DOHH2 (cell line): ENCODE results near the gene CSRNP3.
A peak's percentile ranks its signal among the peaks of the same experiment; 100 is the strongest.

ENCODE experiments used
- H3F3A ChIP-seq: fragments of 200-600 bp; sonication (generic), shearing (Covaris generic); 2 replicates; pipeline ENCODE4 v1.6.0; 2016; ENCODE audit warnings: antibody characterized with exemption, mild to moderate bottlenecking; ENCODE audit not compliant: control insufficient read depth, insufficient read depth
- H3K27ac ChIP-seq: fragments of 200-600 bp; sonication (generic); 2 replicates; pipeline ENCODE4 v1.5.1; 2014; ENCODE audit warnings: low read depth, mild to moderate bottlenecking, low read length, moderate library complexity
- H3K27me3 ChIP-seq: fragments of 200-600 bp; sonication (generic); 2 replicates; pipeline ENCODE4 v1.6.1; 2014; ENCODE audit warnings: mild to moderate bottlenecking, low read length, mixed read lengths; ENCODE audit not compliant: control insufficient read depth
- H3K36me3 ChIP-seq: fragments of 200-600 bp; sonication (generic); 2 replicates; pipeline ENCODE4 v1.6.1; 2014; ENCODE audit warnings: mild to moderate bottlenecking, low read length, moderate library complexity, mixed read lengths; ENCODE audit not compliant: control insufficient read depth
- H3K4me1 ChIP-seq: fragments of 200-600 bp; sonication (generic); 2 replicates; pipeline ENCODE4 v1.6.1; 2014; ENCODE audit warnings: mild to moderate bottlenecking, low read length, mixed read lengths; ENCODE audit not compliant: control insufficient read depth
- H3K4me2 ChIP-seq: fragments of 200-600 bp; sonication (generic); 2 replicates; pipeline ENCODE4 v1.6.0; 2014; ENCODE audit warnings: mild to moderate bottlenecking, low read length, moderate library complexity
- H3K4me3 ChIP-seq: fragments of 200-600 bp; sonication (generic); 2 replicates; pipeline ENCODE4 v1.5.1; 2014; ENCODE audit warnings: mild to moderate bottlenecking, low read length, mixed read lengths
- H3K79me2 ChIP-seq: fragments of 200-600 bp; sonication (generic); 2 replicates; pipeline ENCODE4 v1.6.1; 2014; ENCODE audit warnings: mild to moderate bottlenecking, low read length, mixed read lengths; ENCODE audit not compliant: control insufficient read depth
- H3K9me2 ChIP-seq: fragments of 200-600 bp; sonication (generic); replicated peaks from 2 replicates; pipeline ENCODE4 v1.6.1; 2014; ENCODE audit warnings: mild to moderate bottlenecking, low read length, mixed read lengths; ENCODE audit not compliant: control insufficient read depth
- H3K9me3 ChIP-seq: fragments of 200-600 bp; sonication (generic); 2 replicates; pipeline ENCODE4 v1.6.1; 2014; ENCODE audit warnings: antibody characterized with exemption, low read length, mixed read lengths; ENCODE audit not compliant: control insufficient read depth, insufficient read depth
- H4K20me1 ChIP-seq: fragments of 200-600 bp; sonication (generic); 2 replicates; pipeline ENCODE4 v1.6.0; 2014; ENCODE audit warnings: low read depth, mild to moderate bottlenecking, antibody characterized with exemption, low read length, moderate library complexity; ENCODE audit not compliant: control insufficient read depth, insufficient read depth
- EZH2phosphoT487 ChIP-seq: fragments of 200-600 bp; sonication (generic); IDR thresholded peaks from 2 replicates; pipeline ENCODE4 v1.6.1; 2017; ENCODE audit warnings: borderline replicate concordance, mild to moderate bottlenecking, antibody characterized with exemption, low read length, moderate library complexity, mixed read lengths
- TF ChIP-seq, protein P1 (sequence below): fragments of 200-600 bp; sonication (generic); IDR thresholded peaks from one replicate; pipeline ENCODE4 v1.5.1; 2014; ENCODE audit warnings: antibody characterized with exemption, mild to moderate bottlenecking, low read depth, low read length; ENCODE audit not compliant: poor library complexity, severe bottlenecking

Gene CSRNP3

DNA sequence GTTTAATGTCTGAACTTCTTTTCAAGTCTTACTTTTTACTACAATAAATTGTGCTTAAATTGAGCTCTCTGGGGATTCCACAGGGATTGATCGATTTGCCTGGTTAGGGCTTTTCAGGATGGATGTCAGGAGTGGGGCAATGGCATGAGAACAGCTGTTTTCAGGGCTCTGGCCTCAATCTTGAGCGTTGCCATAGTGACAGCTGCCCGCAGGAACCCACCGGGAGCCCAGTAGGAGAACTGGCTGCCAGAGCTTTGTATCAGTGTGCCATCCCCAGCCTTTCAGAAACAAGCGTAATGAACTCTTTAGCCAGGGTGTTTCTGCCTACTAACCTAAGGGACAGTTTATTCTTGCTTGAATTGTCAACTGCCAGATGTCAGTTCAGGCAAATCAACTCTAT, 231.0 kb downstream of the CSRNP3 start:
- H3K4me2 ChIP-seq: peak overlapping the region; percentile 65
- H4K20me1 ChIP-seq: no peaks in the 10 kb centered on the region
- H3K79me2 ChIP-seq: no peaks in the 10 kb centered on the region

GRCh38 chr2:165701147-165701546, 231.6 kb downstream of the CSRNP3 start:
- peaks cover 35% of the 10 kb centered on the region for H3K4me1 ChIP-seq
- no peak overlapping the region for H3K4me2 ChIP-seq
- no peaks in the 10 kb centered on the region for H3K79me2 ChIP-seq
- TF ChIP-seq, protein P1, sequence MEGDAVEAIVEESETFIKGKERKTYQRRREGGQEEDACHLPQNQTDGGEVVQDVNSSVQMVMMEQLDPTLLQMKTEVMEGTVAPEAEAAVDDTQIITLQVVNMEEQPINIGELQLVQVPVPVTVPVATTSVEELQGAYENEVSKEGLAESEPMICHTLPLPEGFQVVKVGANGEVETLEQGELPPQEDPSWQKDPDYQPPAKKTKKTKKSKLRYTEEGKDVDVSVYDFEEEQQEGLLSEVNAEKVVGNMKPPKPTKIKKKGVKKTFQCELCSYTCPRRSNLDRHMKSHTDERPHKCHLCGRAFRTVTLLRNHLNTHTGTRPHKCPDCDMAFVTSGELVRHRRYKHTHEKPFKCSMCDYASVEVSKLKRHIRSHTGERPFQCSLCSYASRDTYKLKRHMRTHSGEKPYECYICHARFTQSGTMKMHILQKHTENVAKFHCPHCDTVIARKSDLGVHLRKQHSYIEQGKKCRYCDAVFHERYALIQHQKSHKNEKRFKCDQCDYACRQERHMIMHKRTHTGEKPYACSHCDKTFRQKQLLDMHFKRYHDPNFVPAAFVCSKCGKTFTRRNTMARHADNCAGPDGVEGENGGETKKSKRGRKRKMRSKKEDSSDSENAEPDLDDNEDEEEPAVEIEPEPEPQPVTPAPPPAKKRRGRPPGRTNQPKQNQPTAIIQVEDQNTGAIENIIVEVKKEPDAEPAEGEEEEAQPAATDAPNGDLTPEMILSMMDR: no peak
- no peak for TF ChIP-seq EZH2phosphoT487
- no peaks in the 10 kb centered on the region for H3K9me2 ChIP-seq
- no peaks in the 10 kb centered on the region for H3K36me3 ChIP-seq
- H3K4me3 ChIP-seq: no peak overlapping the region
- no peaks in the 10 kb centered on the region for H3K27me3 ChIP-seq
- H3K9me3 ChIP-seq: no peaks in the 10 kb centered on the region
- no peak overlapping the region for H3K27ac ChIP-seq
- H4K20me1 ChIP-seq: no peaks in the 10 kb centered on the region
- H3F3A ChIP-seq: no peaks in the 10 kb centered on the region

More for the DNA sequence above, 231.0 kb downstream of the CSRNP3 start:
- peak overlapping the region; percentile 42 for H3K4me3 ChIP-seq
- no peaks in the 10 kb centered on the region for H3F3A ChIP-seq
- H3K9me2 ChIP-seq: no peaks in the 10 kb centered on the region
- peak overlapping the region; percentile 52 for H3K27ac ChIP-seq
- TF ChIP-seq, protein P1: no peak
- TF ChIP-seq EZH2phosphoT487: no peak
- peaks cover 35% of the 10 kb centered on the region for H3K4me1 ChIP-seq
- no peaks in the 10 kb centered on the region for H3K36me3 ChIP-seq
- no peaks in the 10 kb centered on the region for H3K27me3 ChIP-seq
- no peaks in the 10 kb centered on the region for H3K9me3 ChIP-seq

DNA sequence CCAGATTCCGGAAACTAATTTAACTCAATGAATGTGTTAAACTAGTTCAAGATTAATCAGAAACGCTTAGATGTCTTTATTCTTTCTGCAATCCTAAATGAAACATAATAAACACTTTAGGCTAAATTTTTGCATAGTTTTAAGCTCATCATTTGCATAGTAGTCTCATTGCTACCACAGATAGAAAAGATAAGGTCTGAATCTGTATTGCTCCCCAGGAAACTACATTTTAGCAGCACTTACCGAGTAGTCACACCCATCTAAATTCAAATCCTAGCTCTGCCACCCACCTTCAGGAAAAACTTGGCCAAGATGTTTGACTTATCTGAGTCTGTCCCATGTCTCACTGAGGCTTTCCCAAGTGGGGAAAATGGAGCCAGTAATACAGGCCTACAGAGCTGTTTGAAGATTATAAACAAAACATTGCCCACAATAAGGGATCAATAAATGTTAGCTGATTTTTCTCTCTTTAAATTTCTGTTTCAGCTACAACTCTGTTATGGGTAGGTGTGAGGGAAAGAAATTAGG, 237.5 kb downstream of the CSRNP3 start:
- TF ChIP-seq EZH2phosphoT487: no peak
- TF ChIP-seq, protein P1: no peak
- no peaks in the 10 kb centered on the region for H3F3A ChIP-seq
- H3K36me3 ChIP-seq: no peaks in the 10 kb centered on the region
- H3K4me2 ChIP-seq: no peak overlapping the region
- H3K9me2 ChIP-seq: no peaks in the 10 kb centered on the region
- H3K4me3 ChIP-seq: no peak overlapping the region
- H3K79me2 ChIP-seq: no peaks in the 10 kb centered on the region
- no peaks in the 10 kb centered on the region for H3K27me3 ChIP-seq
- no peaks in the 10 kb centered on the region for H3K9me3 ChIP-seq
- no peak overlapping the region for H3K27ac ChIP-seq
- no peaks in the 10 kb centered on the region for H4K20me1 ChIP-seq
- no peaks in the 10 kb centered on the region for H3K4me1 ChIP-seq

- no peak overlapping the region for H3K27ac ChIP-seq
- H3K4me2 ChIP-seq: no peak overlapping the region
- H3F3A ChIP-seq: no peaks in the 10 kb centered on the region
- H3K9me3 ChIP-seq: no peaks in the 10 kb centered on the region
- H3K36me3 ChIP-seq: no peaks in the 10 kb centered on the region
- H4K20me1 ChIP-seq: no peaks in the 10 kb centered on the region
- TF ChIP-seq EZH2phosphoT487: no peak
- TF ChIP-seq, protein P1: no peak
- H3K9me2 ChIP-seq: no peaks in the 10 kb centered on the region
- H3K79me2 ChIP-seq: no peaks in the 10 kb centered on the region
- no peaks in the 10 kb centered on the region for H3K27me3 ChIP-seq
- no peak overlapping the region for H3K4me3 ChIP-seq
- H3K4me1 ChIP-seq: no peaks in the 10 kb centered on the region
Observed at GRCh38 chr2:165716091-165716490, 246.6 kb downstream of the CSRNP3 start.
